OCI-LY7 (cell line): Measurements from ENCODE around the gene ELOVL6. TPM values are rescaled to one million over a fixed set of nuclear protein-coding genes. Genes with fewer than 3 reads are reported as not detected.
A peak's percentile ranks its signal among the peaks of the same experiment; 100 is the strongest.

ENCODE experiments used
- BruUV-seq: library from RNA; stranded (reverse); fragments of 400-500 nt; replicated peaks from 2 replicates; lab custom pipeline; 2021; lab: Mats Ljungman, UMichigan
- CTCF ChIA-PET: fragments of 300-600 bp; sonication (Branson Sonifier 250); formaldehyde crosslinking; loops from one replicate; lab custom pipeline; 2022; ENCODE audit warnings: antibody characterized with exemption; ENCODE audit not compliant: unreplicated experiment; lab: Charles Lee
- POLR2A ChIA-PET: fragments of 300-600 bp; sonication (Branson Sonifier 250); formaldehyde crosslinking; loops from one replicate; lab custom pipeline; 2022; ENCODE audit warnings: antibody characterized with exemption; lab: Charles Lee
- DNase-seq: peaks from one replicate; pipeline ENCODE4 v3.0.0-alpha.2; 2015; ENCODE audit warnings: low spot score
- H2AFZ ChIP-seq: fragments of 200-600 bp; sonication (generic), shearing (Covaris generic); 2 replicates; pipeline ENCODE4 v1.6.1; 2014; ENCODE audit warnings: mild to moderate bottlenecking, antibody characterized with exemption, low read length, moderate library complexity
- H3K27ac ChIP-seq: fragments of 200-600 bp; sonication (generic); 2 replicates; pipeline ENCODE4 v1.5.1; 2014; ENCODE audit warnings: mixed run types, low read depth, mild to moderate bottlenecking, moderate library complexity, low read length, inconsistent platforms; ENCODE audit not compliant: poor library complexity, severe bottlenecking
- H3K36me3 ChIP-seq: fragments of 200-600 bp; sonication (generic); 2 replicates; pipeline ENCODE4 v1.6.1; 2014; ENCODE audit warnings: mild to moderate bottlenecking, antibody characterized with exemption, low read length, moderate library complexity, mixed read lengths; ENCODE audit not compliant: insufficient read depth
- H3K4me1 ChIP-seq: fragments of 200-600 bp; sonication (generic); 2 replicates; pipeline ENCODE4 v1.5.1; 2014; ENCODE audit warnings: mild to moderate bottlenecking, low read length; ENCODE audit not compliant: insufficient read depth, poor library complexity, severe bottlenecking
- H3K4me2 ChIP-seq: fragments of 200-600 bp; sonication (generic); 2 replicates; pipeline ENCODE4 v1.6.1; 2014; ENCODE audit warnings: mild to moderate bottlenecking, low read length
- H3K4me3 ChIP-seq: fragments of 200-600 bp; sonication (generic); 2 replicates; pipeline ENCODE4 v1.5.1; 2014; ENCODE audit warnings: mild to moderate bottlenecking, low read depth, low read length; ENCODE audit not compliant: poor library complexity, severe bottlenecking
- H3K79me2 ChIP-seq: fragments of 200-600 bp; sonication (generic); 2 replicates; pipeline ENCODE4 v1.6.1; 2016; ENCODE audit warnings: low read depth, mild to moderate bottlenecking, low read length, moderate library complexity, mixed read lengths; ENCODE audit not compliant: insufficient read depth
- H3K9me2 ChIP-seq: fragments of 200-600 bp; sonication (generic); 2 replicates; pipeline ENCODE4 v1.6.1; 2016; ENCODE audit warnings: mild to moderate bottlenecking, low read length, mixed read lengths; ENCODE audit not compliant: insufficient read depth
- H3K9me3 ChIP-seq: fragments of 200-600 bp; sonication (generic); 2 replicates; pipeline ENCODE4 v1.6.1; 2014; ENCODE audit warnings: mild to moderate bottlenecking, mixed run types, low read length, mixed read lengths
- H4K20me1 ChIP-seq: fragments of 200-600 bp; sonication (generic); 2 replicates; pipeline ENCODE4 v1.6.1; 2014; ENCODE audit warnings: mild to moderate bottlenecking, antibody characterized with exemption, low read length, moderate library complexity, mixed read lengths; ENCODE audit not compliant: insufficient read depth
- EZH2phosphoT487 ChIP-seq: fragments of 200-600 bp; sonication (generic); IDR thresholded peaks from 2 replicates; pipeline ENCODE4 v1.6.1; 2018; ENCODE audit warnings: low read depth, borderline replicate concordance, mild to moderate bottlenecking, mixed run types, antibody characterized with exemption, low read length, moderate library complexity, mixed read lengths
- intact Hi-C: fragments of 100-400 bp; cut with micrococcal nuclease; formaldehyde crosslinking; loops from one replicate; pipeline ENCODE4 v1.10.0; 2022; ENCODE audit not compliant: unreplicated experiment
- total RNA-seq, 2 experiments: library from RNA; depleted of rRNA in 1 of 2; stranded (reverse); fragments of >200 nt in 1 of 2; shearing (Covaris generic) in 1 of 2; gene quantifications; 2 replicates each; pipeline ENCODE4 v1.2.3, GENCODE V29; 2014 to 2022
- TF ChIP-seq, protein P1 (sequence below): fragments of 200-600 bp; sonication (generic); conservative IDR thresholded peaks from 2 replicates; pipeline ENCODE4 v1.5.1; 2014; ENCODE audit warnings: mild to moderate bottlenecking, antibody characterized with exemption, low read length, moderate library complexity, mixed read lengths

ELOVL6 gene
- total RNA-seq, 2 experiments from 2014 or later: 14.5 to 45.5 TPM

DNA sequence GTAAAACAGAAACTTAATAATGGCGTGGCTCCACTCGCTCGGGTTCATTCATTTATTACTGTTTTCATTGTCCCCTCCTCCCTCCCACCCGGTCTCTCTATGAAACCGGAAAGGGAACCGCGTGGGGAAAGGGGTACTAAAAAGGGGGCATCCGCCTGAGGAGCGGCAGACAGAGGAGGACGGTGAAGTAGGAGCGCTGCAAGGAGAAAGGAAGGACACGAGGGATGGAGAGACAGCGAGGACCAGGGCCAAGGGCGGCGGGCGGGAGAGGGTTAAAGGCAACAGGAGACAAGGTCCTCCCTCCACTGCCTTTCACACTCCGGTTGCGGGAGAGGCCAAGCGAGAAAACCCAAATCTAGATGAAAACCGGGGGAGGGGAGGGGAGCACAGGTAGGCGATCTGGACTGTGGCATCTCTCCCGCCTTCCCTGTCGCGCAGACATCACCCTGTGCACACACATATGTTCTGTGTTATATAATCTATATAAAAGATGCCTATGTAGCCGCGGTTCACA is 829 bp downstream of the ELOVL6 start:
- Histone ChIP-seq H4K20me1 (no peaks in the 10 kb centered on the region), H3K79me2 (peaks cover 39% of the 10 kb centered on the region; the same call in 1 of the 2 replicates), H3K4me3 (peak overlapping the region; percentile 80), H3K4me1 (peaks cover 69% of the 10 kb centered on the region), H3K9me2 (no peaks in the 10 kb centered on the region), H3K9me3 (no peaks in the 10 kb centered on the region), H3K4me2 (peak overlapping the region; percentile 89), H3K27ac (peak overlapping the region; percentile 84), H2AFZ (peak overlapping the region; percentile 81; the same call in 1 of the 2 replicates), H3K36me3 (peaks cover 7% of the 10 kb centered on the region)
- CTCF ChIA-PET: no interaction called here
- intact Hi-C loops: loop anchor here (2.0 to 10.0 kb wide), 7 partner anchors 207 to 765 kb away; partner anchors contain the start of genes CASP6, GAR1, MCUB and SEC24B
- no TSS peak for BruUV-seq
- TF ChIP-seq, protein P1, sequence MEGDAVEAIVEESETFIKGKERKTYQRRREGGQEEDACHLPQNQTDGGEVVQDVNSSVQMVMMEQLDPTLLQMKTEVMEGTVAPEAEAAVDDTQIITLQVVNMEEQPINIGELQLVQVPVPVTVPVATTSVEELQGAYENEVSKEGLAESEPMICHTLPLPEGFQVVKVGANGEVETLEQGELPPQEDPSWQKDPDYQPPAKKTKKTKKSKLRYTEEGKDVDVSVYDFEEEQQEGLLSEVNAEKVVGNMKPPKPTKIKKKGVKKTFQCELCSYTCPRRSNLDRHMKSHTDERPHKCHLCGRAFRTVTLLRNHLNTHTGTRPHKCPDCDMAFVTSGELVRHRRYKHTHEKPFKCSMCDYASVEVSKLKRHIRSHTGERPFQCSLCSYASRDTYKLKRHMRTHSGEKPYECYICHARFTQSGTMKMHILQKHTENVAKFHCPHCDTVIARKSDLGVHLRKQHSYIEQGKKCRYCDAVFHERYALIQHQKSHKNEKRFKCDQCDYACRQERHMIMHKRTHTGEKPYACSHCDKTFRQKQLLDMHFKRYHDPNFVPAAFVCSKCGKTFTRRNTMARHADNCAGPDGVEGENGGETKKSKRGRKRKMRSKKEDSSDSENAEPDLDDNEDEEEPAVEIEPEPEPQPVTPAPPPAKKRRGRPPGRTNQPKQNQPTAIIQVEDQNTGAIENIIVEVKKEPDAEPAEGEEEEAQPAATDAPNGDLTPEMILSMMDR: no peak
- TF ChIP-seq EZH2phosphoT487: no peak
- POLR2A ChIA-PET: interaction anchor here (0.7 to 1.1 kb wide), 3 partner anchors 10 to 40 kb away, joined by 3 to 4 read pairs (median 3); no protein-coding TSS in a partner anchor
- DNase-seq: peak; percentile 75

DNA sequence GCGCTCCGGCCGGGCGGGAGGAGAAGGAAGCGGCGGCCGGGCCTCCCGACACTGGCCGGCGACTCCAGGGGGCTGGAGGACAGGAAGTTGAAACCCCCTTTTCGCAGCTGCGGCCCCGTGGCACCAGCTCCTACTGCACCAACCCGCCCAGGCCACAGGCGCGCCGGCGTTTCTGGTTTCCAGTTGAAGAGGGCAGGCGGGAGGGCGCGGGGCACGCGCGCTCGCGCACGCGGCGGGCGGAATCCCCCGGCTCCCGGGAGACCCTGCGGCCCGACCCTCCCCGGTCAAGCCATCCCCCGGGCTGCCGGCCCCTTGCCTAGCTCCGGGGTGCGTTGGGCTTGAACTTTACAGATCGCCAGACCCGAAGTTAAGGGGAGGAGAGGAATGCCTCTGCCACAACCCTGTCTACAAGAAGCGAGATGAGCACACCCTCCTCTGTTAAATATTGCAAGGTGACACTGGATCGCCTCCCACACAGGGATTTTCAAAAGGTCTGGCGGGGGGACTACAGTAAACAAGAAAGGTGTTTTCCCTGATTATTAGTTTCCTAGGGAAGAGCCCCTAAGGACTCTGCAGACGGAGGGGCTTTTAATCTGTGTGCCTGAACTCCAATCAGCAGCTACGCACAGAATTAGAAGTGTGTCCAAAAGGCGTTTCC is 1.4 kb downstream of the ELOVL6 start:
- peak overlapping the region; percentile 81; the same call in 1 of the 2 replicates for H2AFZ ChIP-seq
- no peaks in the 10 kb centered on the region for H3K9me3 ChIP-seq
- no TSS peak for BruUV-seq
- H3K4me1 ChIP-seq: peaks cover 63% of the 10 kb centered on the region
- intact Hi-C loops: loop anchor here (5.0 to 10.0 kb wide), 6 partner anchors 318 to 765 kb away; partner anchors contain the start of genes CASP6, GAR1, MCUB and SEC24B
- H3K4me3 ChIP-seq: peak overlapping the region; percentile 80
- ChIA-PET POLR2A (interaction anchor here (0.7 kb wide), 1 partner anchor 13 kb away, joined by 3 read pairs; no protein-coding TSS in a partner anchor), CTCF (no interaction called here)
- H3K36me3 ChIP-seq: peaks cover 12% of the 10 kb centered on the region
- DNase-seq: peak; percentile 73
- no peaks in the 10 kb centered on the region for H3K9me2 ChIP-seq
- H4K20me1 ChIP-seq: no peaks in the 10 kb centered on the region
- peak overlapping the region; percentile 84 for H3K27ac ChIP-seq
- peak overlapping the region; percentile 89 for H3K4me2 ChIP-seq
- peaks cover 45% of the 10 kb centered on the region; the same call in 1 of the 2 replicates for H3K79me2 ChIP-seq
- TF ChIP-seq EZH2phosphoT487: no peak
- TF ChIP-seq, protein P1: no peak
